ENCODE data around the gene GPR52. TPM values are rescaled to one million over a fixed set of nuclear protein-coding genes. Genes with fewer than 3 reads are reported as not detected.

The GPR52 gene
- total and polyA plus RNA-seq, 2 donors (not counting 3 experiments of a cell fraction or from before 2014, with no cell fraction given), result 0.33 to 2.2 TPM

DNA sequence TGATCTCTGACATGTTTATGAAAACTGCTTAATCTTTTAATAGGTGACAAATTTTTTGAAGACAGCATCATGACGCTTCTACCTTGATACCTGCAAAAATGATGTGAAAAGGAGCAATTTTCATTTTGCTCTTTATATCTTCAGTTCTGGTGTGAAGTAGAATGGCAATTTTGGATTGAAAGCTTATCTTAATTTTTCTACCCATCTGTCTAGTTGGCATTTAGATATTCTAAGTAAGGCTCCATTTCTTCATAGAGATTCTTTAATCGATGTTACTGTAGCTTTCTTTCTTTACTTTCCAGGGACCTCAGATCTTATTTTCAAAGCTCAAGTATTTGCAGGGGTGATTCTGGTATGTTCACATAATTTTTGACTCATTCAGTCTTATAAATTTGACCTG is 32.3 kb upstream of the GPR52 start:
- no peaks in the 10 kb centered on the region for H3K36me3 ChIP-seq (ENCODE audit: control insufficient read depth in 2 of 2, extremely low read depth in 1 of 2, insufficient read depth in 2 of 2, low read length in 2 of 2)
- H3K27ac ChIP-seq (ENCODE audit: insufficient read depth, low read depth, low read length), result no peak overlapping the region
- no peaks in the 10 kb centered on the region for H3K9me1 ChIP-seq (replicated peaks; ENCODE audit: control insufficient read depth, extremely low read depth, insufficient read depth, low read length)
- ChIA-PET CTCF (interaction anchor here (1.1 to 1.9 kb wide), 4 partner anchors 11 to 153 kb away, joined by 3 to 8 read pairs (median 4); no protein-coding TSS in a partner anchor), POLR2A (no interaction called here)
- no peak overlapping the region for H3K4me3 ChIP-seq (replicated peaks in 1 of 3; ENCODE audit: insufficient read depth in 1 of 3, low read depth in 1 of 3, low read length in 3 of 3)
- intact Hi-C loops (cut with micrococcal nuclease), result no loop called here
- BruUV-seq (replicated peaks), result no TSS peak
- DNase-seq (ENCODE audit: low read depth, low spot score) (no peak), FAIRE-seq (no peak)
- TF ChIP-seq EZH2 (IDR thresholded peaks at IDR 0.05; ENCODE audit: borderline replicate concordance, low read depth, low read length, severe bottlenecking), result no peak
- TF ChIP-seq FOS (IDR thresholded peaks at IDR 0.05; ENCODE audit: borderline replicate concordance, insufficient read depth, low read length), result no peak
- TF ChIP-seq JUN (IDR thresholded peaks at IDR 0.05; ENCODE audit: borderline replicate concordance, insufficient read depth, insufficient read length, low read depth), result no peak
- no peak for TF ChIP-seq GATA2 (IDR thresholded peaks at IDR 0.05; ENCODE audit: insufficient read depth, insufficient read length, low read depth, low read length)
- TF ChIP-seq POLR2AphosphoS5 (IDR thresholded peaks at IDR 0.05; ENCODE audit: insufficient read depth, low read depth, low read length), result no peak
- dilution Hi-C loops (cut with MboI; ENCODE audit: extremely low pct_ligation_motif_present, low sequenced_read_pairs), result no loop called here
- H3K27me3 ChIP-seq (ENCODE audit: control insufficient read depth in 2 of 2, insufficient read depth in 2 of 2, low read length in 2 of 2), result no peaks in the 10 kb centered on the region
- H3K4me1 ChIP-seq (ENCODE audit: control insufficient read depth, extremely low read depth, insufficient read depth, low read length), result no peaks in the 10 kb centered on the region
- H4K20me1 ChIP-seq (replicated peaks; ENCODE audit: control insufficient read depth, extremely low read depth, insufficient read depth, low read length), result no peaks in the 10 kb centered on the region
- no peaks in the 10 kb centered on the region for H3K79me2 ChIP-seq (ENCODE audit: control insufficient read depth, insufficient read depth, low read length)
- no peak overlapping the region for H3K4me2 ChIP-seq (ENCODE audit: insufficient read depth, low read length)
- H3K9me3 ChIP-seq (replicated peaks; ENCODE audit: control insufficient read depth, insufficient read depth, low read length), result no peaks in the 10 kb centered on the region
- no peak overlapping the region for H3K9ac ChIP-seq (replicated peaks; ENCODE audit: extremely low read depth, insufficient read depth, low read length)
- no peak overlapping the region for H2AFZ ChIP-seq (ENCODE audit: low read depth, low read length)

DNA sequence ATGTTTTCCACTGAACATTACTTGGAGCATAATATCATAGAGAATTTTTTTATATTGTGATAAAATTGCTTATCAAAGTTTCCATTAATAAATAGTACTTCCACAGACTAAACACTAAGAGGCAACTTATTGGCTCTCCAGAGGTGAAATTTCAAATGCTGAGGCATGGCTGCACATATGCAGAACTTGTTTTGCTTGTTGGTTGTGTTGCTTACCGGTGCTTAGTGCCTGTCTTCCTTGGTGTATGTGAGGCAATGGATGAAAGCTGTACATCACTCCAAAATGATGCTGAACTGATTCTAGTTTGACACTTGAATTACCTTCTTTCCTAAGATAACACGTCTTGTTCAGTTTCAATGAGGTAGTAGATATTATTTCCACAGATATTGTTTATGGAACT is 29.8 kb upstream of the GPR52 start:
- Histone ChIP-seq H3K27me3 (ENCODE audit: control insufficient read depth in 2 of 2, insufficient read depth in 2 of 2, low read length in 2 of 2) (no peaks in the 10 kb centered on the region), H3K4me2 (ENCODE audit: insufficient read depth, low read length) (no peak overlapping the region), H3K9ac (replicated peaks; ENCODE audit: extremely low read depth, insufficient read depth, low read length) (no peak overlapping the region), H3K27ac (ENCODE audit: insufficient read depth, low read depth, low read length) (no peak overlapping the region), H3K9me3 (replicated peaks; ENCODE audit: control insufficient read depth, insufficient read depth, low read length) (no peaks in the 10 kb centered on the region), H2AFZ (ENCODE audit: low read depth, low read length) (no peak overlapping the region), H3K36me3 (ENCODE audit: control insufficient read depth in 2 of 2, extremely low read depth in 1 of 2, insufficient read depth in 2 of 2, low read length in 2 of 2) (no peaks in the 10 kb centered on the region), H3K4me3 (replicated peaks in 1 of 3; ENCODE audit: insufficient read depth in 1 of 3, low read depth in 1 of 3, low read length in 3 of 3) (no peak overlapping the region), H3K9me1 (replicated peaks; ENCODE audit: control insufficient read depth, extremely low read depth, insufficient read depth, low read length) (no peaks in the 10 kb centered on the region), H4K20me1 (replicated peaks; ENCODE audit: control insufficient read depth, extremely low read depth, insufficient read depth, low read length) (no peaks in the 10 kb centered on the region), H3K79me2 (ENCODE audit: control insufficient read depth, insufficient read depth, low read length) (no peaks in the 10 kb centered on the region), H3K4me1 (ENCODE audit: control insufficient read depth, extremely low read depth, insufficient read depth, low read length) (no peaks in the 10 kb centered on the region)
- TF ChIP-seq JUN (IDR thresholded peaks at IDR 0.05; ENCODE audit: borderline replicate concordance, insufficient read depth, insufficient read length, low read depth) (no peak), GATA2 (IDR thresholded peaks at IDR 0.05; ENCODE audit: insufficient read depth, insufficient read length, low read depth, low read length) (no peak), POLR2AphosphoS5 (IDR thresholded peaks at IDR 0.05; ENCODE audit: insufficient read depth, low read depth, low read length) (no peak), FOS (IDR thresholded peaks at IDR 0.05; ENCODE audit: borderline replicate concordance, insufficient read depth, low read length) (no peak), MYC (IDR thresholded peaks at IDR 0.05; ENCODE audit: low read depth, low read length) (no peak), EZH2 (IDR thresholded peaks at IDR 0.05; ENCODE audit: borderline replicate concordance, low read depth, low read length, severe bottlenecking) (no peak), POLR2A (IDR thresholded peaks at IDR 0.05; ENCODE audit: low read depth, low read length) (no peak), MAX (IDR thresholded peaks at IDR 0.05; ENCODE audit: insufficient read depth, insufficient read length) (no peak)
- TF ChIP-seq, protein P1, sequence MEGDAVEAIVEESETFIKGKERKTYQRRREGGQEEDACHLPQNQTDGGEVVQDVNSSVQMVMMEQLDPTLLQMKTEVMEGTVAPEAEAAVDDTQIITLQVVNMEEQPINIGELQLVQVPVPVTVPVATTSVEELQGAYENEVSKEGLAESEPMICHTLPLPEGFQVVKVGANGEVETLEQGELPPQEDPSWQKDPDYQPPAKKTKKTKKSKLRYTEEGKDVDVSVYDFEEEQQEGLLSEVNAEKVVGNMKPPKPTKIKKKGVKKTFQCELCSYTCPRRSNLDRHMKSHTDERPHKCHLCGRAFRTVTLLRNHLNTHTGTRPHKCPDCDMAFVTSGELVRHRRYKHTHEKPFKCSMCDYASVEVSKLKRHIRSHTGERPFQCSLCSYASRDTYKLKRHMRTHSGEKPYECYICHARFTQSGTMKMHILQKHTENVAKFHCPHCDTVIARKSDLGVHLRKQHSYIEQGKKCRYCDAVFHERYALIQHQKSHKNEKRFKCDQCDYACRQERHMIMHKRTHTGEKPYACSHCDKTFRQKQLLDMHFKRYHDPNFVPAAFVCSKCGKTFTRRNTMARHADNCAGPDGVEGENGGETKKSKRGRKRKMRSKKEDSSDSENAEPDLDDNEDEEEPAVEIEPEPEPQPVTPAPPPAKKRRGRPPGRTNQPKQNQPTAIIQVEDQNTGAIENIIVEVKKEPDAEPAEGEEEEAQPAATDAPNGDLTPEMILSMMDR (IDR thresholded peaks at IDR 0.05; ENCODE audit: extremely low read depth in 1 of 2, insufficient read depth in 1 of 2, low read depth in 1 of 2, low read length in 2 of 2), result no peak
- intact Hi-C loops (cut with micrococcal nuclease) (no loop called here), dilution Hi-C loops (cut with MboI; ENCODE audit: extremely low pct_ligation_motif_present, low sequenced_read_pairs) (no loop called here)
- no TSS peak for BruUV-seq (replicated peaks)
- FAIRE-seq (no peak), DNase-seq (ENCODE audit: low read depth, low spot score) (no peak)
- CTCF ChIA-PET, result no interaction called here
- POLR2A ChIA-PET, result no interaction called here

Measured in endothelial cell of umbilical vein (primary cell).